ENCODE measurements around the gene ACOX1. TPM values are rescaled to one million over a fixed set of nuclear protein-coding genes. Genes with fewer than 3 reads are reported as not detected.
A peak's percentile ranks its signal among the peaks of the same experiment; 100 is the strongest.

Gene ACOX1
- total and polyA plus RNA-seq, 2 of the 13 experiments (the other 11 are each of a cell fraction or from before 2014, with no cell fraction given): 86.4 to 120 TPM

DNA sequence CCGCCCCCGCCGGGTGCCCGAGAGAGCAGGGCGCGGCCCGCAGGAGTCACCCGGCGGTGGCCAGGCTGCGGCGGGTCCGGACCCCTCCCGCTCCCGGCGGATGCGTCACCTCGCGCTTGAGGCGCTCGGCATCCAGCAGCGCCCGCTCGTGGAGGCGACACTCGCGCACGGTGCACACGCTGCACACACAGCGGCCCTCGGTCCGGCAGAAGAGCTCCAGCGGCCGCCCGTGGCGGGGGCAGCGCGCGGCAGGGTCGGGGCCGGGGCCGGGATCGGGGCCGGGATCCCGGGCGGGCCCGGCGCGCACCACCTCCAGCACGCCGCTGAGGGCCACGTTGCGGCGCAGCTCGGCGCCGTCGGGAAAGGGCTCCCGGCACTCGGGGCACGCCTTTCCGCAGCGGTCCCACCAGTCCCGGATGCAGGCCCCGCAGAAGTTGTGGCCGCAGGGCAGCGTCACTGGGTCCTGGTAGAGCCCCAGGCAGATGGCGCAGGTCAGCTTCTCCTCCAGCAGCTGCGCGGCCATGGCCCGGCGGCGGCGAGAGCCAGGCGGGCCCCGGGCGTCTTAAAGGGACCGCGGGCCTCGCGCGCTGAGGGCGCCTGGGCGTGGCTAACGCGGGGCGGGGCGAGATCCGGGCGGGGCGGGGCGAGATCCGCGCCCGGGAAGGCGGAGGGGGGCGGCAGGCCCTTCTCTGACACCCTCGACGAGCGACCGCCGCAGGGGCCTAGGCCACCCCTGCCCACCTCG, 82.4 kb downstream of the ACOX1 start, which contains the start of gene TRIM65 (continued):
- TF ChIP-seq RBM22 (optimal IDR thresholded peaks at IDR 0.05; ENCODE audit: low read length): no peak
- no peak for TF ChIP-seq RFX3 (CRISPR knock-in tag; IDR thresholded peaks at IDR 0.05)
- TF ChIP-seq RAD51 (IDR thresholded peaks at IDR 0.05; ENCODE audit: borderline replicate concordance): no peak
- TF ChIP-seq ZNF253 (CRISPR knock-in tag; IDR thresholded peaks at IDR 0.05; ENCODE audit: borderline replicate concordance): 0 out of 2 replicates have a peak, but pooled peaks have one; percentile 22
- TF ChIP-seq, protein P1, sequence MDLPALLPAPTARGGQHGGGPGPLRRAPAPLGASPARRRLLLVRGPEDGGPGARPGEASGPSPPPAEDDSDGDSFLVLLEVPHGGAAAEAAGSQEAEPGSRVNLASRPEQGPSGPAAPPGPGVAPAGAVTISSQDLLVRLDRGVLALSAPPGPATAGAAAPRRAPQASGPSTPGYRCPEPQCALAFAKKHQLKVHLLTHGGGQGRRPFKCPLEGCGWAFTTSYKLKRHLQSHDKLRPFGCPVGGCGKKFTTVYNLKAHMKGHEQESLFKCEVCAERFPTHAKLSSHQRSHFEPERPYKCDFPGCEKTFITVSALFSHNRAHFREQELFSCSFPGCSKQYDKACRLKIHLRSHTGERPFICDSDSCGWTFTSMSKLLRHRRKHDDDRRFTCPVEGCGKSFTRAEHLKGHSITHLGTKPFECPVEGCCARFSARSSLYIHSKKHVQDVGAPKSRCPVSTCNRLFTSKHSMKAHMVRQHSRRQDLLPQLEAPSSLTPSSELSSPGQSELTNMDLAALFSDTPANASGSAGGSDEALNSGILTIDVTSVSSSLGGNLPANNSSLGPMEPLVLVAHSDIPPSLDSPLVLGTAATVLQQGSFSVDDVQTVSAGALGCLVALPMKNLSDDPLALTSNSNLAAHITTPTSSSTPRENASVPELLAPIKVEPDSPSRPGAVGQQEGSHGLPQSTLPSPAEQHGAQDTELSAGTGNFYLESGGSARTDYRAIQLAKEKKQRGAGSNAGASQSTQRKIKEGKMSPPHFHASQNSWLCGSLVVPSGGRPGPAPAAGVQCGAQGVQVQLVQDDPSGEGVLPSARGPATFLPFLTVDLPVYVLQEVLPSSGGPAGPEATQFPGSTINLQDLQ (CRISPR knock-in tag; IDR thresholded peaks at IDR 0.05): no peak
- TF ChIP-seq ZNF564 (CRISPR knock-in tag; IDR thresholded peaks at IDR 0.05): peak; percentile 58; the same call in 1 of the 2 replicates
- TF ChIP-seq ATF7 (IDR thresholded peaks at IDR 0.05): no peak
- no peak for TF ChIP-seq ATF7 (CRISPR knock-in tag; IDR thresholded peaks at IDR 0.05)
- TF ChIP-seq, protein P2, sequence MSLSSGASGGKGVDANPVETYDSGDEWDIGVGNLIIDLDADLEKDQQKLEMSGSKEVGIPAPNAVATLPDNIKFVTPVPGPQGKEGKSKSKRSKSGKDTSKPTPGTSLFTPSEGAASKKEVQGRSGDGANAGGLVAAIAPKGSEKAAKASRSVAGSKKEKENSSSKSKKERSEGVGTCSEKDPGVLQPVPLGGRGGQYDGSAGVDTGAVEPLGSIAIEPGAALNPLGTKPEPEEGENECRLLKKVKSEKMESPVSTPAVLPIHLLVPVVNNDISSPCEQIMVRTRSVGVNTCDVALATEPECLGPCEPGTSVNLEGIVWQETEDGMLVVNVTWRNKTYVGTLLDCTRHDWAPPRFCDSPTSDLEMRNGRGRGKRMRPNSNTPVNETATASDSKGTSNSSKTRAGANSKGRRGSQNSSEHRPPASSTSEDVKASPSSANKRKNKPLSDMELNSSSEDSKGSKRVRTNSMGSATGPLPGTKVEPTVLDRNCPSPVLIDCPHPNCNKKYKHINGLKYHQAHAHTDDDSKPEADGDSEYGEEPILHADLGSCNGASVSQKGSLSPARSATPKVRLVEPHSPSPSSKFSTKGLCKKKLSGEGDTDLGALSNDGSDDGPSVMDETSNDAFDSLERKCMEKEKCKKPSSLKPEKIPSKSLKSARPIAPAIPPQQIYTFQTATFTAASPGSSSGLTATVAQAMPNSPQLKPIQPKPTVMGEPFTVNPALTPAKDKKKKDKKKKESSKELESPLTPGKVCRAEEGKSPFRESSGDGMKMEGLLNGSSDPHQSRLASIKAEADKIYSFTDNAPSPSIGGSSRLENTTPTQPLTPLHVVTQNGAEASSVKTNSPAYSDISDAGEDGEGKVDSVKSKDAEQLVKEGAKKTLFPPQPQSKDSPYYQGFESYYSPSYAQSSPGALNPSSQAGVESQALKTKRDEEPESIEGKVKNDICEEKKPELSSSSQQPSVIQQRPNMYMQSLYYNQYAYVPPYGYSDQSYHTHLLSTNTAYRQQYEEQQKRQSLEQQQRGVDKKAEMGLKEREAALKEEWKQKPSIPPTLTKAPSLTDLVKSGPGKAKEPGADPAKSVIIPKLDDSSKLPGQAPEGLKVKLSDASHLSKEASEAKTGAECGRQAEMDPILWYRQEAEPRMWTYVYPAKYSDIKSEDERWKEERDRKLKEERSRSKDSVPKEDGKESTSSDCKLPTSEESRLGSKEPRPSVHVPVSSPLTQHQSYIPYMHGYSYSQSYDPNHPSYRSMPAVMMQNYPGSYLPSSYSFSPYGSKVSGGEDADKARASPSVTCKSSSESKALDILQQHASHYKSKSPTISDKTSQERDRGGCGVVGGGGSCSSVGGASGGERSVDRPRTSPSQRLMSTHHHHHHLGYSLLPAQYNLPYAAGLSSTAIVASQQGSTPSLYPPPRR (CRISPR knock-in tag; IDR thresholded peaks at IDR 0.05; ENCODE audit: borderline replicate concordance): peak; percentile 36; the same call in 1 of the 2 replicates
- no peak for TF ChIP-seq ZNF550 (CRISPR knock-in tag; IDR thresholded peaks at IDR 0.05; ENCODE audit: borderline replicate concordance)
- TF ChIP-seq ZSCAN29 (CRISPR knock-in tag; conservative IDR thresholded peaks at IDR 0.05): no peak; the same call in 1 of the 2 replicates
- TF ChIP-seq SRSF4 (IDR thresholded peaks at IDR 0.05; ENCODE audit: low read depth, low read length, poor library complexity, severe bottlenecking): no peak
- TF ChIP-seq KLF9 (CRISPR knock-in tag; IDR thresholded peaks at IDR 0.05; ENCODE audit: low read depth): no peak
- TF ChIP-seq, protein P3, sequence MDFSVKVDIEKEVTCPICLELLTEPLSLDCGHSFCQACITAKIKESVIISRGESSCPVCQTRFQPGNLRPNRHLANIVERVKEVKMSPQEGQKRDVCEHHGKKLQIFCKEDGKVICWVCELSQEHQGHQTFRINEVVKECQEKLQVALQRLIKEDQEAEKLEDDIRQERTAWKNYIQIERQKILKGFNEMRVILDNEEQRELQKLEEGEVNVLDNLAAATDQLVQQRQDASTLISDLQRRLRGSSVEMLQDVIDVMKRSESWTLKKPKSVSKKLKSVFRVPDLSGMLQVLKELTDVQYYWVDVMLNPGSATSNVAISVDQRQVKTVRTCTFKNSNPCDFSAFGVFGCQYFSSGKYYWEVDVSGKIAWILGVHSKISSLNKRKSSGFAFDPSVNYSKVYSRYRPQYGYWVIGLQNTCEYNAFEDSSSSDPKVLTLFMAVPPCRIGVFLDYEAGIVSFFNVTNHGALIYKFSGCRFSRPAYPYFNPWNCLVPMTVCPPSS (IDR thresholded peaks at IDR 0.05): no peak
- TF ChIP-seq TEAD2 (CRISPR knock-in tag; IDR thresholded peaks at IDR 0.05): no peak
- TF ChIP-seq, protein P4, sequence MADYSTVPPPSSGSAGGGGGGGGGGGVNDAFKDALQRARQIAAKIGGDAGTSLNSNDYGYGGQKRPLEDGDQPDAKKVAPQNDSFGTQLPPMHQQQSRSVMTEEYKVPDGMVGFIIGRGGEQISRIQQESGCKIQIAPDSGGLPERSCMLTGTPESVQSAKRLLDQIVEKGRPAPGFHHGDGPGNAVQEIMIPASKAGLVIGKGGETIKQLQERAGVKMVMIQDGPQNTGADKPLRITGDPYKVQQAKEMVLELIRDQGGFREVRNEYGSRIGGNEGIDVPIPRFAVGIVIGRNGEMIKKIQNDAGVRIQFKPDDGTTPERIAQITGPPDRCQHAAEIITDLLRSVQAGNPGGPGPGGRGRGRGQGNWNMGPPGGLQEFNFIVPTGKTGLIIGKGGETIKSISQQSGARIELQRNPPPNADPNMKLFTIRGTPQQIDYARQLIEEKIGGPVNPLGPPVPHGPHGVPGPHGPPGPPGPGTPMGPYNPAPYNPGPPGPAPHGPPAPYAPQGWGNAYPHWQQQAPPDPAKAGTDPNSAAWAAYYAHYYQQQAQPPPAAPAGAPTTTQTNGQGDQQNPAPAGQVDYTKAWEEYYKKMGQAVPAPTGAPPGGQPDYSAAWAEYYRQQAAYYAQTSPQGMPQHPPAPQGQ (CRISPR knock-in tag; IDR thresholded peaks at IDR 0.05; ENCODE audit: borderline replicate concordance): no peak; the same call in 1 of the 2 replicates
- TF ChIP-seq, protein P5, sequence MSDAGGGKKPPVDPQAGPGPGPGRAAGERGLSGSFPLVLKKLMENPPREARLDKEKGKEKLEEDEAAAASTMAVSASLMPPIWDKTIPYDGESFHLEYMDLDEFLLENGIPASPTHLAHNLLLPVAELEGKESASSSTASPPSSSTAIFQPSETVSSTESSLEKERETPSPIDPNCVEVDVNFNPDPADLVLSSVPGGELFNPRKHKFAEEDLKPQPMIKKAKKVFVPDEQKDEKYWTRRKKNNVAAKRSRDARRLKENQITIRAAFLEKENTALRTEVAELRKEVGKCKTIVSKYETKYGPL (CRISPR knock-in tag; IDR thresholded peaks at IDR 0.05): peak; percentile 72; the same call in 1 of the 2 replicates
- no peak for TF ChIP-seq SMARCE1 (IDR thresholded peaks at IDR 0.05; ENCODE audit: borderline replicate concordance)
